ENCODE measurements around the gene SLC49A3.

The SLC49A3 gene

GRCh38 chr4:723751-724530, 35.0 kb upstream of the SLC49A3 start:
- Histone ChIP-seq H2AK5ac (ENCODE audit: low read length) (no peak overlapping the region), H3K9ac (ENCODE audit: low read length) (no peak overlapping the region), H3K27ac (ENCODE audit: low read depth, low read length) (no peak overlapping the region), H4K91ac (ENCODE audit: low read depth, low read length) (no peak overlapping the region), H3K23ac (ENCODE audit: low read length) (no peak overlapping the region), H3K14ac (ENCODE audit: low read length) (no peak overlapping the region), H3K4ac (ENCODE audit: low read depth, low read length) (peak overlapping the region; percentile 14), H3K79me2 (ENCODE audit: control insufficient read depth, insufficient read depth, low read length, poor library complexity) (peaks cover 27% of the 10 kb centered on the region), H3K18ac (ENCODE audit: low read length) (no peak overlapping the region), H2BK120ac (ENCODE audit: insufficient read depth, low read length, poor library complexity) (no peak overlapping the region), H3K36me3 (ENCODE audit: control insufficient read depth in 1 of 2, insufficient read depth in 2 of 2, low read length in 2 of 2) (peaks cover 34 to 56% of the 10 kb centered on the region in 2 experiments), H2BK12ac (ENCODE audit: low read length) (no peak overlapping the region), H2BK5ac (ENCODE audit: low read depth, low read length, poor library complexity) (no peak overlapping the region), H2AFZ (ENCODE audit: insufficient read depth, low read length, poor library complexity) (no peak overlapping the region), H4K8ac (ENCODE audit: low read depth, low read length) (no peak overlapping the region), H3K4me3 (ENCODE audit: low read depth, low read length) (no peak overlapping the region), H3K4me2 (ENCODE audit: low read length) (no peak overlapping the region), H3K27me3 (ENCODE audit: insufficient read depth, low read length) (no peaks in the 10 kb centered on the region), H3K79me1 (ENCODE audit: low read length) (no peaks in the 10 kb centered on the region), H3K4me1 (ENCODE audit: control insufficient read depth in 1 of 2, insufficient read depth in 2 of 2, low read length in 2 of 2) (peaks cover 0 to 3% of the 10 kb centered on the region in 2 experiments), H4K12ac (ENCODE audit: low read depth, low read length) (no peak overlapping the region), H3K9me3 (ENCODE audit: insufficient read depth, low read depth, low read length) (peaks cover 8% of the 10 kb centered on the region)
- no peak for DNase-seq
- WGBS (ENCODE audit: extremely low coverage, insufficient coverage, insufficient read length) = no CpG with 5 or more reads among the region's 28 CpGs

- Histone ChIP-seq H2AK5ac (ENCODE audit: low read length) (no peak overlapping the region), H2BK12ac (ENCODE audit: low read length) (no peak overlapping the region), H3K27ac (ENCODE audit: low read depth, low read length) (no peak overlapping the region), H3K36me3 (ENCODE audit: control insufficient read depth in 1 of 2, insufficient read depth in 2 of 2, low read length in 2 of 2) (peaks cover 34 to 53% of the 10 kb centered on the region in 2 experiments), H2BK5ac (ENCODE audit: low read depth, low read length, poor library complexity) (no peak overlapping the region), H3K14ac (ENCODE audit: low read length) (no peak overlapping the region), H3K9me3 (ENCODE audit: insufficient read depth, low read depth, low read length) (peaks cover 8% of the 10 kb centered on the region), H3K79me1 (ENCODE audit: low read length) (no peaks in the 10 kb centered on the region), H4K8ac (ENCODE audit: low read depth, low read length) (no peak overlapping the region), H3K18ac (ENCODE audit: low read length) (no peak overlapping the region), H3K4ac (ENCODE audit: low read depth, low read length) (peak overlapping the region; percentile 14), H3K4me1 (ENCODE audit: control insufficient read depth in 1 of 2, insufficient read depth in 2 of 2, low read length in 2 of 2) (peaks cover 0 to 3% of the 10 kb centered on the region in 2 experiments), H3K9ac (ENCODE audit: low read length) (no peak overlapping the region), H3K23ac (ENCODE audit: low read length) (no peak overlapping the region), H3K4me3 (ENCODE audit: low read depth, low read length) (no peak overlapping the region), H3K79me2 (ENCODE audit: control insufficient read depth, insufficient read depth, low read length, poor library complexity) (peaks cover 33% of the 10 kb centered on the region), H3K4me2 (ENCODE audit: low read length) (no peak overlapping the region), H4K12ac (ENCODE audit: low read depth, low read length) (no peak overlapping the region), H2AFZ (ENCODE audit: insufficient read depth, low read length, poor library complexity) (no peak overlapping the region), H4K91ac (ENCODE audit: low read depth, low read length) (no peak overlapping the region), H2BK120ac (ENCODE audit: insufficient read depth, low read length, poor library complexity) (no peak overlapping the region), H3K27me3 (ENCODE audit: insufficient read depth, low read length) (no peaks in the 10 kb centered on the region)
- no CpG with 5 or more reads among the region's 61 CpGs for WGBS (ENCODE audit: extremely low coverage, insufficient coverage, insufficient read length)
- no peak for DNase-seq
These were observed 34.0 kb upstream of the SLC49A3 start for GRCh38 chr4:722851-723360.

- H4K91ac ChIP-seq (ENCODE audit: low read depth, low read length) = no peak overlapping the region
- no CpG with 5 or more reads among the region's 47 CpGs for WGBS (ENCODE audit: extremely low coverage, insufficient coverage, insufficient read length)
- H2BK5ac ChIP-seq (ENCODE audit: low read depth, low read length, poor library complexity) = no peak overlapping the region
- H4K8ac ChIP-seq (ENCODE audit: low read depth, low read length) = no peak overlapping the region
- H3K79me2 ChIP-seq (ENCODE audit: control insufficient read depth, insufficient read depth, low read length, poor library complexity) = peaks cover 37% of the 10 kb centered on the region
- H3K9ac ChIP-seq (ENCODE audit: low read length) = no peak overlapping the region
- H2BK120ac ChIP-seq (ENCODE audit: insufficient read depth, low read length, poor library complexity) = no peak overlapping the region
- H3K27me3 ChIP-seq (ENCODE audit: insufficient read depth, low read length) = no peaks in the 10 kb centered on the region
- H2AFZ ChIP-seq (ENCODE audit: insufficient read depth, low read length, poor library complexity) = no peak overlapping the region
- H2BK12ac ChIP-seq (ENCODE audit: low read length) = no peak overlapping the region
- no peak overlapping the region for H3K14ac ChIP-seq (ENCODE audit: low read length)
- no peak overlapping the region for H3K23ac ChIP-seq (ENCODE audit: low read length)
- H3K4me2 ChIP-seq (ENCODE audit: low read length) = no peak overlapping the region
- H3K9me3 ChIP-seq (ENCODE audit: insufficient read depth, low read depth, low read length) = peaks cover 8% of the 10 kb centered on the region
- H3K36me3 ChIP-seq (ENCODE audit: control insufficient read depth in 1 of 2, insufficient read depth in 2 of 2, low read length in 2 of 2) = peaks cover 34 to 58% of the 10 kb centered on the region in 2 experiments
- no peak overlapping the region for H3K27ac ChIP-seq (ENCODE audit: low read depth, low read length)
- H2AK5ac ChIP-seq (ENCODE audit: low read length) = no peak overlapping the region
- peaks cover 0 to 3% of the 10 kb centered on the region in 2 experiments for H3K4me1 ChIP-seq (ENCODE audit: control insufficient read depth in 1 of 2, insufficient read depth in 2 of 2, low read length in 2 of 2)
- H3K18ac ChIP-seq (ENCODE audit: low read length) = no peak overlapping the region
- H3K4ac ChIP-seq (ENCODE audit: low read depth, low read length) = peak overlapping the region; percentile 43
- no peak overlapping the region for H4K12ac ChIP-seq (ENCODE audit: low read depth, low read length)
- no peaks in the 10 kb centered on the region for H3K79me1 ChIP-seq (ENCODE audit: low read length)
- DNase-seq = no peak
- H3K4me3 ChIP-seq (ENCODE audit: low read depth, low read length) = no peak overlapping the region
These were observed 33.3 kb upstream of the SLC49A3 start for GRCh38 chr4:722169-722725.

- Histone ChIP-seq H2BK5ac (ENCODE audit: low read depth, low read length, poor library complexity) (no peak overlapping the region), H3K79me2 (ENCODE audit: control insufficient read depth, insufficient read depth, low read length, poor library complexity) (peaks cover 34% of the 10 kb centered on the region), H3K23ac (ENCODE audit: low read length) (no peak overlapping the region), H3K4ac (ENCODE audit: low read depth, low read length) (peak overlapping the region; percentile 53), H2BK12ac (ENCODE audit: low read length) (no peak overlapping the region), H3K36me3 (ENCODE audit: control insufficient read depth in 1 of 2, insufficient read depth in 2 of 2, low read length in 2 of 2) (peaks cover 34 to 56% of the 10 kb centered on the region in 2 experiments), H2AK5ac (ENCODE audit: low read length) (no peak overlapping the region), H3K4me3 (ENCODE audit: low read depth, low read length) (no peak overlapping the region), H3K14ac (ENCODE audit: low read length) (no peak overlapping the region), H3K27ac (ENCODE audit: low read depth, low read length) (no peak overlapping the region), H2AFZ (ENCODE audit: insufficient read depth, low read length, poor library complexity) (no peak overlapping the region), H4K12ac (ENCODE audit: low read depth, low read length) (no peak overlapping the region), H3K27me3 (ENCODE audit: insufficient read depth, low read length) (no peaks in the 10 kb centered on the region), H3K9ac (ENCODE audit: low read length) (no peak overlapping the region), H2BK120ac (ENCODE audit: insufficient read depth, low read length, poor library complexity) (no peak overlapping the region), H3K18ac (ENCODE audit: low read length) (peak overlapping the region; percentile 32), H4K8ac (ENCODE audit: low read depth, low read length) (no peak overlapping the region), H3K9me3 (ENCODE audit: insufficient read depth, low read depth, low read length) (peaks cover 8% of the 10 kb centered on the region), H4K91ac (ENCODE audit: low read depth, low read length) (no peak overlapping the region), H3K4me2 (ENCODE audit: low read length) (no peak overlapping the region), H3K79me1 (ENCODE audit: low read length) (no peaks in the 10 kb centered on the region), H3K4me1 (ENCODE audit: control insufficient read depth in 1 of 2, insufficient read depth in 2 of 2, low read length in 2 of 2) (no peaks in the 10 kb centered on the region)
- WGBS (ENCODE audit: extremely low coverage, insufficient coverage, insufficient read length) = no CpG with 5 or more reads among the region's 31 CpGs
- peak in 1 of 2 donors; percentile 12 for DNase-seq
These were observed 32.6 kb upstream of the SLC49A3 start for GRCh38 chr4:721261-722168.

Measured in trophoblast cell (in vitro differentiated cells and primary cell).